HG03025 (cell line): ENCODE measurements around the gene AOPEP.
"Not testable (repeated sequence)": the region's sequence is repeated elsewhere in the genome, so short reads cannot be mapped to it uniquely, and the experiment has no call there.

Experiments used
- ATAC-seq: cut with Tn5 transposase; IDR thresholded peaks from one replicate; pipeline ENCODE4 v1.9.1; 2021; ENCODE audit warnings: mild to moderate bottlenecking, moderate library complexity; ENCODE audit not compliant: unreplicated experiment, low FRiP score

AOPEP gene

DNA sequence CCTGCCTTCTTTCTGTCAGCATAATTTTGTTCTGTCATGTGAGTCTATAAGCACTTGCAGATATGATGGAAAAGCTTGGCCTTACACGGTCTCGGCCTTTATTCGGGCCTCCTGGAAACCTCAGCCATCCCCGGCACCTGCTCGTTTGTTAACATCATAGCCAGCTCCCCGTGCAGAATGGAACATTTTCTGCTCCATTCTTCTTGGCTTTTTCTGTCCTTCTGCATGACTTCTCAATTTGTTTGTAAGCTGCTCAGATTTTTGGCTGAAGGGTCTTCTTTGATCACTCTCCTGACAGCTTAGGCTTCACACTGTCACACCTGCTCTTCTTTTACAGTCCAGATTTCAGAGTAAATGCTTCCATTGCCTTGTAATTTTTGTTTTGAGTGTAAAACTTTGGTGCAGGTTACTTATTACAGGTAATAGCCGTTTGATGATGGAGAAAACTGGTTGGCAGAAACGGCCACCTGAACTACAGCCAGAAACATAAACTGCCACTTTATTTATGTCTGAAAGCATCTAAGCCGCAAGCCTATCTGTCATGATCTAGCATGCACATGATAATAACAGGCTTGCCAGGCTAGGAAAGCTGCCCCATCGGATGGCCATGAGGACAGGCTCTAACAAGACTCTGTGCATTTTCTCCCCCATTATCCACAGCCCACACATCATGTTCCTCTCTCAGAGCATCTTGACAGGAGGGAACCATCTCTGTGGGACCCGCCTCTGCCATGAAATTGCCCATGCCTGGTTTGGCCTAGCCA is 197.0 kb downstream of the AOPEP start:
- no peak for ATAC-seq

DNA sequence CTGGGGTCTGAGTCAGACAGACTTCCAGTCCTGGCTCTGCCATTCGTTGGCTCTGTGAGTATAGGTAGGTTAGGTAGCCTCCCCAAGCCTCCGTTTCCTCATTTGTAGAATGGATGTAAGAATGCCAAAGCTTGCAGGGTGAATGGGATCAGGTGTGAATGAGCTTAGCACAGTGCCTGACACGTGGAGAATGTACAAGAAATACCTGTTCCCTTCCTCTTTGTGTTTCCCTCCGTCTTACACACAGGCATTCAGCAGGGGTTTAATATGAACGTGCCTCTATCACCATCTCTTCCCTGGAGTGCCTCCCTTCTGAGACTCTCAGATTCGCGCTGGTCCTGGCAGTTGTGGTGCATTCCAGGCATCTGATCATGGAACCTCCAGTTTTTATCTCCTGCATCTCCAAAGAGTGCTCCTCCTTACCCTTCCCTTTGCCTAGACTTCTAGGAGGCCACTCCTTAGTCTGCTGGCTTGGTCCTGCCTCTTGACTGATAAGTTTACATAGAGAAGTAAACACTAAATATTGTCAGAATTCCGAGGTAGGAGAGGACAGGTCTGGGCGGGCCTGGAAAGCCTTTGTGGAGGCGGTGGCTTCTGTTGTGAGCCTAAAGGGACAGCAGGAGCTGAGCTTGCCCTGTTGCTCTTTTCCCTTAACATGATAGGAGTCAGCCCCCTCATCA is 199.4 kb downstream of the AOPEP start:
- no peak for ATAC-seq

DNA sequence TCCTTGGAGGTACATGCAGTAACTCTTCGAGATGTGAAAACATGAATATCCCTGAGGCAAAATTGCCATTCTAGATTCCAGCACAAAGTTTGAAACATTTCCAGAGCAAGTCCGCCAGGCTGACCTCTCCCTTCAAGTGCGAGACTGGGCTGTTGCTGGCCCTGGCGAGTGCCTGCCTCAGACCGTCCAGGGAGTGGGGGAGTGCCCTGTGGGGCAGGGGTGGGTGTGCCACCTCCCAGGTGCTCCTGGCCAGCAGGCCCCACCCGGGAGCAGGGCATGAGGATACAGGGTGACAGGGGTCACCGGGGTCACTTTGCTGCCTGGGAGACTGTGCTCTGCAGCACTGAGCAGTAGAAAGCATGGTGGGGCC is 199.9 kb downstream of the AOPEP start:
- no peak for ATAC-seq

DNA sequence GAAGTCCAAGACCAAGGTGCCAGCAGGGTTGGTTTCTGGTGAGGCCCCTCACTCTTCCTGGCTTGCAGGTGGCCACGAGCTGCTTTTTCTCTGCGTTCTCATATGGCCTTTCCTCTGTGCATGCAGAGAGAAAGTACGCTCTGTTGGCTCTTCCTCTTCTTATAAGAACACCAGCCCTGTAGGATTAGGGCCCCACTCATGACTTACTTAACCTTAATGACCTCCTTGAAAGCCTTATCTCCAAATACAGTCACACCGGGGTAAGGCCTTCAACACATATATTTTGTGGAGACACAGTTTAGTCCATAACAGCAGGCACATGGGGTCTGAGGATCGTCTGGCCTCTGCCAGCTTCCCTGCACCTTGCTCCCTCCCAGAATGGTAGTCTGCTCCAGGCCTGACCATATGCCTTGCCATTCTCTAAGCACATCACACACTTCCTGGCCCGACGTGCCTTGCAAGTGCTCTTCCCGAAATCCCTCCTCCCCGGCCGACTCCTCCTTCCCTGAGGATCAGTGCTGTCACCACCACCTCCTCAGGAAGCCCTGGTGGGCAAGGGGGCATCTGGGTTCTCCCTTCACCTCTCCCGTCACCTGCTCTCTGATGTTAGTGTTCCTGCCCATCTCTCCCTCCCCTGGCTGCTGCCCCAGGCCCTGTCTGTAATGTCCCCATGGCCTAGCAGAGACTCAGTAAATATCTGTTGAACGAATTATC is 200.7 kb downstream of the AOPEP start:
- ATAC-seq, result no peak

DNA sequence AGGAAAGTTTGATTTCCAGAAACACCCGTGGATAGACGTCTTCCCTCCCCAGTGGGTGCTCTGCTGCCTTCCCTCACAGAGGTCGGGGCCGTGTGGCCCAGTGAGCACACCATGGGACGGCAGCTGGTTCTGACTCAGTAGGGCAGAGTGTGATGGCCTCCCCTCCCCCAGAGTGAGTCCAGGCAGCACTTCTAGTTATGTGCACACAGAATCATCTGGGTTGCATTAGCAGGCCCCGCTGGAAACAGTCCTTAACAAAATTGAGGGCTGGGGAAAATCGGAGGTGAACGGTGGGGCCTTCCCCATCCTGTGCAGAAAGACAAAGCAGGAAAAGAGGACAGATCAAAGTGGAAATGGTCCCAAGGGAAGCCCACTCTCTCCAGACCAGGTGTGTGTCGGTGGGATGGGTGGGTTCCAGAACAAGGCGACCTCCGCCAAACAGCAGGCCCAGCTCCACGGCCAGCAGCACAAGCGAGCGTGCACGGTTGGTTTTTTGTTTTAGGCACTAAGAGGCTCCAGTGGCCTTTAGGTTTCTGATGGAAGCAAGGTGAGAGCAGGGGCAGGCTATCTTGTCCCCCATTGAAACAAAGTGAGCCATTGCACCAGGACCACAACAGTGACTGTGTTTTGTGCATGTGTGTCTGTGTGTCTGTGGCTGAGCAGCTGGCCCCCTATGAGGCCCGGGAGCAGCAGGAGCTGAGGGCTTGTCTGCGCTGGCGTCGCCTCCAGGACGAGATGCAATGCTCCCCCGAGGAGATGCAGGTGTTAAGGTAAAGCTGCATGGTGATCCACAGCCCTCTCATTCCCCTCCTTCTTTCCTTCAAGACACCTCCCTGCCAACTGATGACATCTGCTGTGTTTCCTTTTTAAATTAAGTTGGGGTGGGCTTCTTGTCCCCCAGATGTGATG is 201.5 kb downstream of the AOPEP start:
- no peak for ATAC-seq

DNA sequence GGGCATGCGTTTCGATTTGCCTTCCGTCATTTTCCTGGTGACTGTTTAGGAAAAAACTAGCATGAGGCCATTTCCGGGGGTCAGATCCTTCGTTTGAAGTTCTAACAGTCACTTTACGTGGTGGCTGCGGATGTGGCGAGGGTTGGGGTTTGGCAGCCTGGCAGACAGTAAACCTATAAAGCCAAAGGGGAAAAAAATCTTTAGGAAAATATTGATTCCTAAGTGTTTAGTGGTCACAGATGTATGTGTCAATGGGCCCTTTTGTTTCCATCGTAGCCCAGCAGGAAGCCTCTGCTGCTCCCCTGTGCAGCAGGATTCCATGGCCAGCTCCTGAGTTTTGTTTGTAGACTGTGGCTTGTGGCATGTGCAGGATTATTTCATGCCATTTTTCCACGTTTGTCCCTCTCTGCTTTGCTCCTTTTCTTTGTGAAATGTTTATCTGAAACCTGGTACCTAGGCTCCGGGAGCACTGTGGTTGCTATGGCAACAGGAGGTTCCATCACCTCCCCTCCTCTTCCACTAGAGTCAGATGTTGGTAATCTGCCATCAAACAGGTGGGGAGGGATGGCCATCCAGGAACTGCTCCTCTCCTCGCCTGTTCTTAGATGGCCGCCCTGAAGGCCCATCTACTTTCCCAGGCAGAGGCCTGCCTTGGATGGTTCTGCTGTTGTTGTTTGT is 202.3 kb downstream of the AOPEP start:
- ATAC-seq, result no peak

DNA sequence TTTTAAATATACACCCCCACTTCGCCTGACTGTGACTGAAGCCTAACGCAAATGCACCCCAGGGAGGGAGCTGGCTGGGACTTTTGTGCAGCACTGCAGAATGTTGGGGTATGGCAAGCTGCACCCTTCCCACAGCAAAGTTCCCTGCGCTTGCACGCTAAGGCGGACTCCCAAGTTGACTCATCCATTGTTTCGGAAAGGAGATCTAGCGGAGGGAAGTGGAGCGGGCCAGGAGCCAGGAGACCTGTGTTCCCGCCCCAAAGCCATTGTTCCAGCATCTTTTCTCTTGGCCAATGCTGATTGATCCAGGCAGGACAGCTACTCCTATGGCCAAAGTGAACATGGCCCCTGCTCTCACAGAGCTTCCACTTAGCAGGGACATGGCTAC is 202.9 kb downstream of the AOPEP start:
- ATAC-seq, result no peak

DNA sequence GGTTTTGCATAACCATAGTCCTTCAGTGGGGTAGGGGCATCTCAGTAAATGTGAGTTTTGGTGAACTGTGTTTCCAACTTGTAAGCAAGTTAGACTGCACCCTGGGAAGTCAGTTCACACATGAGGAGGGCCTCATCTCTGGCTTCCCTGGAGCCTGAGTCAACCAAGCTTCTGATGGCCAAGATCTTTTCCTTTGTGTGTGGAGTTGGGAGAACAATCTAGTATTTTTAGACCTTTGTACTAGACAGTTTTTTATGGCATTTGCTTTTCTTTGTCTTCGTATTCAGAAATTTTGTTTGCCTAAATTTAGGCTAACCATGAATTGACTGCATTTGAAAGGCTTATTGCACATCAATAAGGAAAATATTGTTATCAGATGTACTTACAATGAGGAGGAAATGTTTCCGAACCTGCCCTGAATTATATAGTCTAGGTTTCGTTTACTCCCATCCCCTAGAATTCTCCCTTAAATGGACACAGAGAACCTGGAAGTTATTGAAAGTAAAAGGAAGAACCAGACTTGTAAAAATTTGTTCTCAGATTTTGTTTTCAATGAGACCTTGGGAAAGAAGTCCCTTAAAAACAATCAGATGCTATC is 204.6 kb downstream of the AOPEP start:
- ATAC-seq, result no peak

DNA sequence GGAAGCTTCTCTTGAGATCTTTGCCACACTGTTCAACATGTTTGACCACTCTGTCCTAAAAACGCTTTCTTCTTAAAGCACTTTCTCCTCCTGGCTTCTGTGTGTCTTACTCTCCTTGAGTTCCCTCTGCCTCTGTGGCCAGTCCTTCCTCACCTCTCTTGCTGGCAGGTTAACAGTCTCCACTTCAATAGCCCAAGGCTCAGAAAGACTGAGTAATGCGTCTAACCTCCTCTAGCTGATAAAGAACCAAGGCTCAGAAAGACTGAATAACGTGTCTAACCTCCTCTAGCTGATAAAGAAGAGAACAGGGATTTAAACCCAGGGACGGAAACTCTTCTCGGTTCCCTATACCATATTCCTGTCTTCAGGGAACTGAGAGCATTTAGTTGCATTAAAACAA is 205.2 kb downstream of the AOPEP start:
- ATAC-seq, result no peak

DNA sequence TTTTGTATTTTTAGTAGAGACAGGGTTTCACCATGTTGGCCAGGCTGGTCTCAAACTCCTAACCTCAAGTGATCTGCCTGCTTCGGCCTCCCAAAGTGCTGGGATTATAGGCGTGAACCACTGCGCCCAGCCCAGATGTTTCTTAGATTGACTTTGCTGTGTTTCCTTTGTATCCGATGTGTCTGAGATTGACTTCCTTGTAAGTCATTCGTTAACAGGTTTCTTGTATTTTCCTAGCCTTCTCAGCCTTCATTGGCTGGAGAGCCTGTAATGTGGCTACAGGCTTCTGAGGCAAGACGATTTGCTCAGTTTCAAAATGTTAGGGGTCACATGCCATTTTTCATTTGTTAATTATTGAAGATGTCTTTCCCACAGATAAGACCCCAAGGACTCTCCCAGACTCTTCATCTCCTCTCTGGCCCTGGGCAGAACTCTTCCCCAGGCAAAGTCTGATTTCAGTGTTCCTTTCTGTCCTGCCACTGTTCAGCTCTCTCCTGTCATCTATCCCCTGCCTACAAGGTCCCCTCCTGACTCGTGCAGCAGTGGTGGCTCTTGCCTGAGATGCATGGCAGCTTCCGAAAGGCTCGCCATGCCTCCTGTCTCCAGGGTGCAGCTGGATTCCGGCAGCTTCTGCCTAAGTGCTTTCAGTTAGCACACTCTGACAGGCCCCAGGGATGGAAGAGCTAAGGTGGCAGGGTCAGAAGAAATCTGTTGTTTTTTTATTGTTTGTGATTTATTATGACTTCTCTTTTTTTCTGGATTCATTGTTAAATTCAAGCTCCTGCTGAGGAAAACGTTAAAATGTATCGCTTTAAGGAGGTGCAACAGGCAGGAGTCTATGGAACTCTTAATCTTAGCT is 206.4 kb downstream of the AOPEP start:
- ATAC-seq, result no peak

DNA sequence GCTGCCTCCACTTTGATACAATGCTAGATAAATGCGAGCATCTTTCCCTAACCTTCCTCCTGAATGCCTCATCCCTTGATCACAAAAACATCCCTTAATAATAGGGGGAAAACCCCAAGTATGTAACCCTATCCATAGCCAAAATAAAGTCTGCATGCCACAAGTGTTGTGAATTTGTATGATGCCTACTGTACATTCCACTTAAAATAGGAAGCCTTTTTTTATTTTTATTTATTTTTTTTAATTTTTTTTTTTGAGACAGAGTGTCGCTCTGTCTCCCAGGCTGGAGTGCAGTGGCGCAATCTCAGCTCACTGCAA is 207.0 kb downstream of the AOPEP start:
- no peak for ATAC-seq

DNA sequence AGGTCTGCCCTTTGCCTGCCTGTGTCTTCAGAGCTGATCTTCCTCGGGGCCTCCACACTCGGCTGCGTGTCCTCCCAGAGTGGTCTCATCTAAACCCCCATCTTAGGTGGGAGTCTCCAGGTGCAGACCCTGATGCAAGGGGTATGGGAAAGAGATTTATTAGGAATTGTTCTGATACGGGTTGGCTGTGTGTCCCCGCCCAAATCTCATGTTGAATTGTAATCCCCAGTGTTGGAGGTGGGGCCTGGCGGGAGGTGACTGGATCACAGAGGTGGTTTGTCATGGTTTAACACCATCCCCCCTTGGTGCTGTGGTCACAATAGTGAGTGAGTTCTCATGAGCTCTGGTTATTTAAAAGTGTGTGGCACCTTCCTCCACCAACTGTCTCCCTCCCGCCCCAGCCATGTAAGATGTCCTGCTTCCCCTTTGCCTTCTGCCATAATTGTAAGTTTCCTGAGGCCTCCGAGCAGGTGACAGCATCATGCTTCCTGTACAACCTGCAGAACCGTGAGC is 208.4 kb downstream of the AOPEP start:
- no peak for ATAC-seq

DNA sequence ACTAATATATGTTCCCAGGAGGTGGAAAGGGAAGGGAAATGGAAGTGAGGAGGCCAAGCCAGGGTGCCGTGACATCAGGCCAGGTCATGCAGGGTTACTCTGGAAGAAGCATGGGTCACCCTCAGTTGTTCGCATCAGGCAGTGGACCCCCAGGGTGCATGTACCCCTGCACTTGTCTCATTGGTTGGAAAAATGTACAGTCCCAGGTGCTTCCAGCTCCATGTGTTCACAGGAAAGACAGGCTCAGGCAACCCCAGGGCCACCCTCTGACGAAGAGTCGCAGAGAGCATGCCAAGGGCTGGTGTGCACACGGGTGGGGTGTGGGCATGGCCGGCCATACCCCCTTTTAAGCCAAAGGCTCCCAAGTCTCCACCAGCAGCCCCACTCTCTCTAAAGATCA is 208.9 kb downstream of the AOPEP start:
- ATAC-seq, result no peak

DNA sequence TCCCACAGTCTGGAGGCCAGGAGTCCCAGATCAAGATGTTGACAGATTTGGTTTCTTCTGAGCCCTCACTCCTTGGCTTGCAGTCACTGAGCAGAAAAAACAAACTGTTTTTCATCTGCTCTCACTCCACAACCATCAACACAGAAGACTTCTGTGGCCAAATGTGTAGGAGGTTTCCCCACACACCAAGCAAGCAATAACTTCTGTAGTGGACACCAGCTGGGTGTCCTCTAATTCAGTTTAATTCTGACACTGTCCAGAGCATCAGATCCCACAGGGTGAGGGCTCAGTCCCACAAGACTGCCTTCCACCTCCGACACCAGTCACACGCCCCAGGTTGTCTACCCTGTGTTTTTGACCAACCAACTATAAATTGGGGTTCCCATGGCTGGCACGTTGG is 209.9 kb downstream of the AOPEP start:
- ATAC-seq, result no peak

DNA sequence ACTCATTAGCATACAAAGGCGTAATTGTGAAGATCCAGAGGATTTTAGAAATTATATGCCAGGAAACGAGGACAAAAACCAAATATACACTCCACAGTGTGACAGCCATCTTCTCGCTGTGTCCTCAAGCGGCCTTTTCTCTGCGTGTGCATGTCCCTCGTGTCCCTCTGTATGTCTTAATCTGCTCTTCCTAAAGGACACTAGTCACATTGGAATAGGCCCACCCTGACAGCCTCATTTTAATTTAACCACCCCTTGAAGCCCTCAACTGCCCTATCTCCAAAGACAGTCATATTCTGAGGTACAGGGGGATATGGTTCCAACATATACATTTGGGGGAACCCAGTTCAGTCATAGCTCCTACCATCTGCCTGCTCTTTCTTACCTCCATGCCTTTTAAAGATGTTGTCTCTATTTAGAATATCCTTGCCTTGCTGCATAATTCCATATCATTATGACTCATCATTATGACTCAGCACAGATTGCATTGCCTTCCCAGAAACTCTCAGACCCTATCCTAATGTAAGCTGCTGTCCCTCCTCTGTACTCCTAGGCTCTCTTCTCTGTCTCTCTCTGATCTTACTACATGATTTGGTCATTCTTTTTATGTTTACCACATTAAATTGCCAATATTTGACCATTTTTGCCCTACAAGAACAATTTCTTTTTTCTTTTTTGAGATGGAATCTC is 210.9 kb downstream of the AOPEP start:
- ATAC-seq, result no peak

DNA sequence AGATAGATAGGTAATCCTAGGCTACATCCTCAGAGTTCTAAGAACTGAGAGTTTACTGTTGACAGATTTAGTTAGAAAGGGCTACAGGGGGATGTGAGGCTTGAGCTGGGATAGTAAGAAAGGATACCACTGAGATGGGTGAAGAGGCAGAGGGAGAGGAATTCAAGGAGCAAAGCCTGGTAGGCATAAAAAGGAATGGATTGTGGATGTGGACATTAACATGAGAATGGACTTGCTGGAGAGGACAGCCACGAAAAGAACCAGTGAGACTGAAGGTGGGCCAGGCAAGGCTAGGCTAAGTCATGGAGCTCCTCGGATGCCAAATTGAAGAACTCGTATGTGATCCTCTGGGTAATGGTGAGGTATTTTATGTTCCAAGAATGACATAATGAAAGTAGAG is 211.9 kb downstream of the AOPEP start:
- no peak for ATAC-seq

DNA sequence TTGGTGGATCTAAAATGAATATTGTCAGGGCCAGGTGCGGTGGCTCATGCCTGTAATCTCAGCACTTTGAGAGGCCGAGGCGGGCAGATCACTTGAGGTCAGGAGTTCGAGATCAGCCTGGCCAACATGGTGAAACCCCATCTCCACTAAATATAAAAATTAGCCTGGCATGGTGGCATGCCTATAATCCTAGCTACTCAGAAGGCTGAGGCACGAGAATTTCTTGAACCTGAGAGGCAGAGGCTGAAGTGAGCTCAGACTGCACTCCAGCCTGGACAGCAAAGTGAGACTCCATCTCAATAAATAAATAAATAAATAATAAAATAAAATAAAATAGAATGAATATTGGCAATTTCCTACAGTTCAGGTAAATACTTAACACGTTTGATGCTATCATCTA is 213.8 kb downstream of the AOPEP start:
- ATAC-seq, result not testable (repeated sequence)

DNA sequence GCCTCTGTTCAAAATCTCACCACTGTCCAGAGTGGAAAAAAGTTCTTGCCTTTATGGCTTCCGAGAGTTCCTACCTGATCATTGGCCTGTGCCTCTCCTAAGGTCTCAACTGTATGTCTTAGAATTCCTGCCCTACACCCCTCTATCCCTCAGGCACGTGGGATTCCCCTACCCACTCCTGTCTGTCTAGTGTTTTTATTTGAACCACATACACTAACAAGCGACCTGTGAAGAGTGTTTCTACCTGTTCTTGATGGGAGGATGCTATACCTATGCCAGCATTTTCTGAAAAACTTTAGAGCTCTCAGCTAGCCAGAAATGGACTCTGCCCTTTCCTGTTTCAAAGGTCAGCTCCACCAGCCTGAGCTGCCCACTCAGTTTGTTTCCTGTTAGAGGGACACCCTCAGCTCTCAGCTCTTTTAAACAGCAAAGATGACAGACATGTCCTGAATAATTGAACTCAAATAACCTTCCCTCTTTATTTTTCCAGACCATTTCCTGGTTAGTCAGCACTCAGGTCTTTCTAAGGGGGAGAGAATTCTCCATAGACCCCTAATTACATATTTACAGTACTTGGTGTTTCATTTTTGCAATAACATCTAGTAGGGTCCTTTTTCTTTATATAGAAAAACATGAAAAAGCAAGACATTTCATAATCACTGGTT is 214.8 kb downstream of the AOPEP start:
- ATAC-seq, result no peak
